Measurements from ENCODE around the gene TFAP2A. TPM values are rescaled to one million over a fixed set of nuclear protein-coding genes. Genes with fewer than 3 reads are reported as not detected.

TFAP2A gene
- total and polyA plus RNA-seq, 2 donors (not counting 1 experiment from before 2014, with no cell fraction given): 0.03 TPM; not detected in 1

DNA sequence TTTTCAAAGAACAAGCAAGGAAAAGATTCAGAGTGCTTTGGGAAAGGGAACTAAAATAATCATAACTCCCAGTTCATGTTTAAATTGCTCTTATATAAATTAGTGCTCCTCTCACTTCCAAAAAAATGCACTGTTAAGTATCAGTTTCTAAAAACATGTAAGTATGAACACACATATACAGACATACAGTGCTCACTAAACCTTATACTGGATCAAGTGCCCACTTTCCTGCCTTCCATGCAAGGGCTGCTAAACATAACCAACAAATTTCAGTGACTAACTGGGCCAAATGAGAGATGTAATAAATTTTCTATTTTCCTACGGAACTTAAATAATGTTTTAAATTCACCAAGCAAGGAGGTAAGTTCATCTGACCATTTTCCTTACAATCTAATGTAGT lies 6.4 kb downstream of the TFAP2A start:
- peaks cover 5% of the 10 kb centered on the region for H3K4me1 ChIP-seq (ENCODE audit: control insufficient read depth, extremely low read depth, insufficient read depth, low read length)
- TF ChIP-seq, protein P1, sequence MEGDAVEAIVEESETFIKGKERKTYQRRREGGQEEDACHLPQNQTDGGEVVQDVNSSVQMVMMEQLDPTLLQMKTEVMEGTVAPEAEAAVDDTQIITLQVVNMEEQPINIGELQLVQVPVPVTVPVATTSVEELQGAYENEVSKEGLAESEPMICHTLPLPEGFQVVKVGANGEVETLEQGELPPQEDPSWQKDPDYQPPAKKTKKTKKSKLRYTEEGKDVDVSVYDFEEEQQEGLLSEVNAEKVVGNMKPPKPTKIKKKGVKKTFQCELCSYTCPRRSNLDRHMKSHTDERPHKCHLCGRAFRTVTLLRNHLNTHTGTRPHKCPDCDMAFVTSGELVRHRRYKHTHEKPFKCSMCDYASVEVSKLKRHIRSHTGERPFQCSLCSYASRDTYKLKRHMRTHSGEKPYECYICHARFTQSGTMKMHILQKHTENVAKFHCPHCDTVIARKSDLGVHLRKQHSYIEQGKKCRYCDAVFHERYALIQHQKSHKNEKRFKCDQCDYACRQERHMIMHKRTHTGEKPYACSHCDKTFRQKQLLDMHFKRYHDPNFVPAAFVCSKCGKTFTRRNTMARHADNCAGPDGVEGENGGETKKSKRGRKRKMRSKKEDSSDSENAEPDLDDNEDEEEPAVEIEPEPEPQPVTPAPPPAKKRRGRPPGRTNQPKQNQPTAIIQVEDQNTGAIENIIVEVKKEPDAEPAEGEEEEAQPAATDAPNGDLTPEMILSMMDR (conservative IDR thresholded peaks at IDR 0.05 in 1 of 2, IDR thresholded peaks at IDR 0.05 in 1 of 2; ENCODE audit: low read depth in 1 of 2, low read length in 2 of 2): no peak
- TF ChIP-seq EZH2 (IDR thresholded peaks at IDR 0.05; ENCODE audit: low read length, missing control alignments): no peak
- H3K27ac ChIP-seq (ENCODE audit: insufficient read depth, low read length): no peak overlapping the region
- no peak overlapping the region for H3K4me3 ChIP-seq (replicated peaks in 1 of 4; ENCODE audit: control extremely low read depth in 1 of 4, insufficient read depth in 1 of 4, low read depth in 3 of 4, low read length in 4 of 4)
- H3K9ac ChIP-seq (ENCODE audit: insufficient read depth, low read length): no peak overlapping the region
- no peaks in the 10 kb centered on the region for H4K20me1 ChIP-seq (ENCODE audit: control insufficient read depth, extremely low read depth, insufficient read depth, low read length)
- no peak for DNase-seq (ENCODE audit: low read depth in 2 of 2)
- peaks cover 41% of the 10 kb centered on the region for H3K27me3 ChIP-seq (ENCODE audit: control insufficient read depth, insufficient read depth, low read length)
- no peaks in the 10 kb centered on the region for H3K9me3 ChIP-seq (ENCODE audit: control insufficient read depth, insufficient read depth, low read depth, low read length)
- no peaks in the 10 kb centered on the region for H3K36me3 ChIP-seq (ENCODE audit: control insufficient read depth, insufficient read depth, low read length)
- H2AFZ ChIP-seq (ENCODE audit: low read length): no peak overlapping the region
- H3K79me2 ChIP-seq (ENCODE audit: control insufficient read depth, insufficient read depth, low read length): no peaks in the 10 kb centered on the region
- H3K4me2 ChIP-seq (ENCODE audit: extremely low read depth, insufficient read depth, low read length): no peak overlapping the region

DNA sequence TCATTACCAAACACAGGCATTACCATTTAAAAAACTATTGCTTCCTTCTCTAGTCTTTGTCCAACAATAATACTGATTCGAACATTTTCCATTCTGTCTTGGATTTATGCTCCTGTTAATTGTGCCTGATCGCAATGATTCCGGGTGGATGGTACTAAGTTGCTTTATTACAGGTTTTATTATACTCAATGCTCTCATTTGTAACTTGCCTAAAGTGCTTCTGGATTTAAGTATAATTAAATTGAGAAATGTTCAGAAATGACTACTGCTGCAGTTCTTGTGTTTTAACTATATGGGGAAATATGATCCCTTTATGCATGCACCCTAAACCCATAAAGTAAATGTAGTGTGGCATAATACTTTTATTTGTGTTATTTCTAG lies 7.2 kb downstream of the TFAP2A start:
- Histone ChIP-seq H4K20me1 (ENCODE audit: control insufficient read depth, extremely low read depth, insufficient read depth, low read length) (no peaks in the 10 kb centered on the region), H3K4me2 (ENCODE audit: extremely low read depth, insufficient read depth, low read length) (no peak overlapping the region), H3K27me3 (ENCODE audit: control insufficient read depth, insufficient read depth, low read length) (peaks cover 33% of the 10 kb centered on the region), H3K4me1 (ENCODE audit: control insufficient read depth, extremely low read depth, insufficient read depth, low read length) (peaks cover 8% of the 10 kb centered on the region), H3K9ac (ENCODE audit: insufficient read depth, low read length) (no peak overlapping the region), H3K79me2 (ENCODE audit: control insufficient read depth, insufficient read depth, low read length) (no peaks in the 10 kb centered on the region), H3K9me3 (ENCODE audit: control insufficient read depth, insufficient read depth, low read depth, low read length) (no peaks in the 10 kb centered on the region), H3K36me3 (ENCODE audit: control insufficient read depth, insufficient read depth, low read length) (no peaks in the 10 kb centered on the region), H3K27ac (ENCODE audit: insufficient read depth, low read length) (no peak overlapping the region), H3K4me3 (replicated peaks in 1 of 4; ENCODE audit: control extremely low read depth in 1 of 4, insufficient read depth in 1 of 4, low read depth in 3 of 4, low read length in 4 of 4) (no peak overlapping the region), H2AFZ (ENCODE audit: low read length) (no peak overlapping the region)
- no peak for TF ChIP-seq EZH2 (IDR thresholded peaks at IDR 0.05; ENCODE audit: low read length, missing control alignments)
- TF ChIP-seq, protein P1 (conservative IDR thresholded peaks at IDR 0.05 in 1 of 2, IDR thresholded peaks at IDR 0.05 in 1 of 2; ENCODE audit: low read depth in 1 of 2, low read length in 2 of 2): no peak
- DNase-seq (ENCODE audit: low read depth in 2 of 2): no peak

DNA sequence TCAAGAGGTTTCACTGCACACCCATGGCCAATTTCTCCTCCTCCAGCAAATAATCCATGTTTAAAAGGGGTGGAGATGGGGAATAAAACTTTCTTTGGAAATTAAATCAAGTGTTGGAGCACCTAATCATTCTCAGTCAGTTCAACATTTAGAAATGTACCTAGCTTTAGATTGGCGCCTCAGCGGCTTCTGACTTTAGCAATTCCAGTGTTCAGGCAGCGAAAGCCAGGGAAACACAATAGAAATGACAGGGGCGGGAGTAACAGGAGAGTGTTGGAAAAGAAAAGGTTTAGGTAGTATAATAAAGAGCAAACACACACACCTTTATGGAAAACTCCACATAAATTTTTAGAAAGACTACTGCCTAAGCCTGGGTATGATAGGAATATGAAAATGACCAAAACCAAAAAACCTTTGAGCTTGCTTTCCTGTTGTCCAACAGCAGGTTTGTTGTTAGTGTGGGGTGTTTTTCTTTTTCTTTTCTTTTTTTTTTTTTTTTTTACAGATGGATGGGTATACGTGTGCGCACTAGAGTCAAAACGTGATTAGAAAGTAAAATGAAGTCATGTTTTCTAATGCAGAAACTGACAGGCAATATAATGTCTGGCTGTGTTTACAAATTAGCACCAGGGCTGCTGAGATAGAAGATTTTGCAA lies 7.7 kb downstream of the TFAP2A start:
- no peaks in the 10 kb centered on the region for H4K20me1 ChIP-seq (ENCODE audit: control insufficient read depth, extremely low read depth, insufficient read depth, low read length)
- H3K9me3 ChIP-seq (ENCODE audit: control insufficient read depth, insufficient read depth, low read depth, low read length): no peaks in the 10 kb centered on the region
- no peak overlapping the region for H3K27ac ChIP-seq (ENCODE audit: insufficient read depth, low read length)
- no peak overlapping the region for H3K4me3 ChIP-seq (replicated peaks in 1 of 4; ENCODE audit: control extremely low read depth in 1 of 4, insufficient read depth in 1 of 4, low read depth in 3 of 4, low read length in 4 of 4)
- no peak overlapping the region for H2AFZ ChIP-seq (ENCODE audit: low read length)
- no peaks in the 10 kb centered on the region for H3K79me2 ChIP-seq (ENCODE audit: control insufficient read depth, insufficient read depth, low read length)
- TF ChIP-seq EZH2 (IDR thresholded peaks at IDR 0.05; ENCODE audit: low read length, missing control alignments): no peak
- TF ChIP-seq, protein P1 (conservative IDR thresholded peaks at IDR 0.05 in 1 of 2, IDR thresholded peaks at IDR 0.05 in 1 of 2; ENCODE audit: low read depth in 1 of 2, low read length in 2 of 2): no peak
- DNase-seq (ENCODE audit: low read depth in 2 of 2): no peak
- H3K4me2 ChIP-seq (ENCODE audit: extremely low read depth, insufficient read depth, low read length): no peak overlapping the region
- no peaks in the 10 kb centered on the region for H3K36me3 ChIP-seq (ENCODE audit: control insufficient read depth, insufficient read depth, low read length)
- H3K9ac ChIP-seq (ENCODE audit: insufficient read depth, low read length): no peak overlapping the region
- H3K4me1 ChIP-seq (ENCODE audit: control insufficient read depth, extremely low read depth, insufficient read depth, low read length): peaks cover 8% of the 10 kb centered on the region
- peaks cover 33% of the 10 kb centered on the region for H3K27me3 ChIP-seq (ENCODE audit: control insufficient read depth, insufficient read depth, low read length)

All from fibroblast of lung (primary cell).